Keratinocyte (primary cell): ENCODE results near the gene CD180. TPM values are rescaled to one million over a fixed set of nuclear protein-coding genes. Genes with fewer than 3 reads are reported as not detected.

Source experiments
- DNase-seq: peaks from one replicate; pipeline ENCODE4 v3.0.0-alpha.2; 2011; ENCODE audit warnings: low read depth, missing footprints, low spot score
- FAIRE-seq: peaks from 2 replicates; lab custom pipeline; 2011; peaks lifted over from hg19 to GRCh38; lab: Jason Lieb, UNC
- H2AFZ ChIP-seq: 2 replicates; pipeline ENCODE4 v1.6.0; 2012; ENCODE audit warnings: low read length, control low read depth, inconsistent platforms; ENCODE audit not compliant: control insufficient read depth
- H3K27ac ChIP-seq: 2 replicates; pipeline ENCODE4 v1.5.1; 2011; ENCODE audit warnings: low read length; ENCODE audit not compliant: control insufficient read depth, insufficient read depth
- H3K27me3 ChIP-seq: 3 replicates; pipeline ENCODE4 v1.6.0; 2011; ENCODE audit warnings: low read length; ENCODE audit not compliant: control insufficient read depth, insufficient read depth; ENCODE audit errors: extremely low read depth
- H3K36me3 ChIP-seq, 2 experiments: 2 replicates in 1 of 2; 3 replicates in 1 of 2; pipeline ENCODE4 v1.5.1; 2011; ENCODE audit warnings: low read length in 2 of 2, mild to moderate bottlenecking in 1 of 2; ENCODE audit not compliant: control insufficient read depth in 2 of 2, insufficient read depth in 2 of 2; ENCODE audit errors: extremely low read depth in 1 of 2
- H3K4me1 ChIP-seq: 3 replicates; pipeline ENCODE4 v1.5.1; 2011; ENCODE audit warnings: low read length; ENCODE audit not compliant: control insufficient read depth, insufficient read depth; ENCODE audit errors: extremely low read depth
- H3K4me2 ChIP-seq: 3 replicates; pipeline ENCODE4 v1.6.0; 2011; ENCODE audit warnings: low read depth, low read length; ENCODE audit not compliant: control insufficient read depth, insufficient read depth; ENCODE audit errors: extremely low read depth
- H3K4me3 ChIP-seq, 3 experiments: fragments of 200-600 bp in 1 of 3; sonication (generic) in 1 of 3; 2 replicates in 2 of 3; 3 replicates in 1 of 3; pipeline ENCODE4 v1.5.1; 2011 to 2016; ENCODE audit warnings: low read length in 3 of 3, mild to moderate bottlenecking in 3 of 3, control low read depth in 2 of 3, inconsistent platforms in 1 of 3, low read depth in 1 of 3, mixed read lengths in 1 of 3, mixed run types in 1 of 3, moderate library complexity in 1 of 3; ENCODE audit not compliant: control insufficient read depth in 2 of 3, insufficient read depth in 2 of 3; ENCODE audit errors: extremely low read depth in 1 of 3
- H3K79me2 ChIP-seq: 2 replicates; pipeline ENCODE4 v1.6.0; 2012; ENCODE audit warnings: low read length; ENCODE audit not compliant: control insufficient read depth, insufficient read depth
- H3K9ac ChIP-seq: 3 replicates; pipeline ENCODE4 v1.6.0; 2011; ENCODE audit warnings: low read length; ENCODE audit not compliant: control insufficient read depth, insufficient read depth; ENCODE audit errors: extremely low read depth
- H3K9me1 ChIP-seq: 3 replicates; pipeline ENCODE4 v1.6.0; 2011; ENCODE audit warnings: low read length; ENCODE audit not compliant: control insufficient read depth, insufficient read depth; ENCODE audit errors: extremely low read depth
- H3K9me3 ChIP-seq: 2 replicates; pipeline ENCODE4 v1.5.1; 2012; ENCODE audit warnings: low read depth, low read length; ENCODE audit not compliant: control insufficient read depth
- H4K20me1 ChIP-seq: 3 replicates; pipeline ENCODE4 v1.6.0; 2011; ENCODE audit warnings: low read length; ENCODE audit not compliant: control insufficient read depth, insufficient read depth; ENCODE audit errors: extremely low read depth
- CTCF ChIP-seq, 3 experiments: IDR thresholded peaks in 1 of 3; conservative IDR thresholded peaks in 1 of 3; optimal IDR thresholded peaks in 1 of 3; 2 replicates in 2 of 3; 3 replicates in 1 of 3; pipeline versions ENCODE3 to v1.5.1; 2011; ENCODE audit warnings: low read length in 3 of 3, mild to moderate bottlenecking in 3 of 3, moderate library complexity in 2 of 3, control low read depth in 1 of 3, inconsistent platforms in 1 of 3; ENCODE audit not compliant: insufficient read depth in 2 of 3; ENCODE audit errors: extremely low read depth in 1 of 3
- EZH2 ChIP-seq: IDR thresholded peaks from one replicate; pipeline ENCODE4 v1.6.1; 2012; ENCODE audit warnings: inconsistent platforms, mild to moderate bottlenecking, low read length, moderate library complexity
- dilution Hi-C: fragments of 300-500 bp; cut with MboI; formaldehyde crosslinking; loops from one replicate; pipeline ENCODE4 v1.7.0; 2020; ENCODE audit warnings: low sequenced_read_pairs; ENCODE audit not compliant: extremely low pct_ligation_motif_present
- polyA plus RNA-seq, 5 experiments: library from polyadenylated mRNA; depleted of rRNA in 3 of 5; stranded (reverse) in 3 of 5; stranded (forward) in 1 of 5; unstranded in 1 of 5; fragments of >200 nt; gene quantifications; 1 replicate in 1 of 5; 2 replicates in 3 of 5; 3 replicates in 1 of 5; pipeline versions ENCODE4 v1.2.1 to v1.2.3, GENCODE V29; 2011 to 2012; ENCODE audit warnings: missing spikeins in 2 of 5, low read depth in 1 of 5, low replicate concordance in 1 of 5

The CD180 gene
- polyA plus RNA-seq, 1 donor (not counting 4 experiments of a cell fraction or from before 2014, with no cell fraction given), result not detected

- H3K4me2 ChIP-seq, result no peak overlapping the region
- H3K27me3 ChIP-seq, result no peaks in the 10 kb centered on the region
- H3K4me3 ChIP-seq, result no peak overlapping the region
- no peak overlapping the region for H3K9ac ChIP-seq
- FAIRE-seq, result peak; percentile 61
- DNase-seq, result peak; percentile 50
- TF ChIP-seq EZH2 (no peak), CTCF (optimal IDR thresholded peaks at IDR 0.05 in 1 of 3, IDR thresholded peaks at IDR 0.05 in 1 of 3, conservative IDR thresholded peaks at IDR 0.05 in 1 of 3; ENCODE audit: extremely low read depth in 1 of 3, insufficient read depth in 2 of 3, low read length in 3 of 3) (no peak)
- H3K9me3 ChIP-seq, result no peaks in the 10 kb centered on the region
- H3K36me3 ChIP-seq, result no peaks in the 10 kb centered on the region
- no peaks in the 10 kb centered on the region for H3K79me2 ChIP-seq
- H3K27ac ChIP-seq, result no peak overlapping the region
- H2AFZ ChIP-seq, result no peak overlapping the region
- no peaks in the 10 kb centered on the region for H3K9me1 ChIP-seq
- peaks cover 32% of the 10 kb centered on the region for H3K4me1 ChIP-seq
- dilution Hi-C loops, result no loop called here
- H4K20me1 ChIP-seq, result no peaks in the 10 kb centered on the region
These were observed 15.3 kb upstream of the CD180 start for GRCh38 chr5:67211926-67212325.

GRCh38 chr5:67209141-67209771 is 12.7 kb upstream of the CD180 start:
- Histone ChIP-seq H3K9ac (peak overlapping the region; percentile 13), H2AFZ (peak overlapping the region; percentile 26), H3K27me3 (no peaks in the 10 kb centered on the region), H3K4me3 (no peak overlapping the region), H3K36me3 (no peaks in the 10 kb centered on the region), H3K4me2 (no peak overlapping the region), H3K9me1 (no peaks in the 10 kb centered on the region), H3K79me2 (no peaks in the 10 kb centered on the region), H4K20me1 (no peaks in the 10 kb centered on the region), H3K9me3 (no peaks in the 10 kb centered on the region), H3K27ac (no peak overlapping the region), H3K4me1 (peaks cover 46% of the 10 kb centered on the region)
- DNase-seq (peak; percentile 49), FAIRE-seq (peak; percentile 83)
- TF ChIP-seq CTCF (optimal IDR thresholded peaks at IDR 0.05 in 1 of 3, IDR thresholded peaks at IDR 0.05 in 1 of 3, conservative IDR thresholded peaks at IDR 0.05 in 1 of 3; ENCODE audit: extremely low read depth in 1 of 3, insufficient read depth in 2 of 3, low read length in 3 of 3) (peak; percentile 67 to 88 (median 73)), EZH2 (no peak)
- dilution Hi-C loops, result no loop called here
